SK-N-SH (cell line): ENCODE data around the gene OR10R2. TPM values are rescaled to one million over a fixed set of nuclear protein-coding genes. Genes with fewer than 3 reads are reported as not detected.

Experiments used
- CTCF ChIA-PET: fragments of 300-600, 350-600 bp; formaldehyde crosslinking; extraction: SDS; loops from one replicate; lab custom pipeline; 2021; lab: Yijun Ruan, JAX
- POLR2A ChIA-PET: fragments of 350-600 bp; sonication (Branson Sonifier 250); formaldehyde crosslinking; extraction: SDS; loops from one replicate; lab custom pipeline; 2020; ENCODE audit warnings: antibody characterized with exemption, inconsistent platforms; lab: Yijun Ruan, JAX
- DNase-seq: peaks from one replicate; pipeline ENCODE4 v3.0.0; 2012
- H2AFZ ChIP-seq: fragments of 200-600 bp; sonication (generic); 2 replicates; pipeline ENCODE4 v1.8.1; 2016; ENCODE audit warnings: antibody characterized with exemption, mild to moderate bottlenecking, low read depth
- H3F3A ChIP-seq: fragments of 200-600 bp; sonication (generic); replicated peaks from 2 replicates; pipeline ENCODE3; 2016; ENCODE audit warnings: antibody characterized with exemption, mild to moderate bottlenecking; ENCODE audit not compliant: insufficient read depth
- H3K27ac ChIP-seq, 2 experiments: fragments of 200-500 bp in 1 of 2; fragments of 200-600 bp in 1 of 2; sonication (Bioruptor generic) in 1 of 2; sonication (generic), shearing (Covaris generic) in 1 of 2; 2 replicates each; pipeline versions ENCODE4 v1.5.1 to v1.6.1; 2014 to 2016; ENCODE audit warnings: low read depth in 2 of 2, inconsistent platforms in 1 of 2, low read length in 1 of 2, mild to moderate bottlenecking in 1 of 2, mixed read lengths in 1 of 2
- H3K27me3 ChIP-seq: fragments of 200-600 bp; sonication (generic), shearing (Covaris generic); 2 replicates; pipeline ENCODE4 v1.6.1; 2016; ENCODE audit warnings: mixed run types; ENCODE audit not compliant: insufficient read depth
- H3K36me3 ChIP-seq, 2 experiments: fragments of 200-500 bp in 1 of 2; fragments of 200-600 bp in 1 of 2; sonication (Bioruptor generic) in 1 of 2; sonication (generic) in 1 of 2; replicated peaks in 1 of 2; 2 replicates each; pipeline versions ENCODE3 to v1.5.1; 2014 to 2016; ENCODE audit warnings: low read length in 1 of 2, mild to moderate bottlenecking in 1 of 2; ENCODE audit not compliant: insufficient read depth in 2 of 2, control insufficient read depth in 1 of 2
- H3K4me1 ChIP-seq, 2 experiments: fragments of 200-500 bp in 1 of 2; fragments of 200-600 bp in 1 of 2; sonication (Bioruptor generic) in 1 of 2; sonication (generic), shearing (Covaris generic) in 1 of 2; 2 replicates each; pipeline versions ENCODE4 v1.5.1 to v1.6.1; 2014 to 2016; ENCODE audit warnings: low read depth in 1 of 2, low read length in 1 of 2, mixed run types in 1 of 2; ENCODE audit not compliant: insufficient read depth in 2 of 2, control insufficient read depth in 1 of 2
- H3K4me2 ChIP-seq: fragments of 200-600 bp; sonication (generic), shearing (Covaris generic); 2 replicates; pipeline ENCODE4 v1.6.1; 2017; ENCODE audit warnings: mixed run types
- H3K4me3 ChIP-seq, 2 experiments: fragments of 200-500 bp in 1 of 2; fragments of 200-600 bp in 1 of 2; sonication (Bioruptor generic) in 1 of 2; sonication (generic), shearing (Covaris generic) in 1 of 2; 2 replicates each; pipeline versions ENCODE4 v1.5.1 to v1.8.1; 2014 to 2016; ENCODE audit warnings: low read depth in 2 of 2, inconsistent platforms in 1 of 2, low read length in 1 of 2, mild to moderate bottlenecking in 1 of 2, mixed read lengths in 1 of 2, moderate library complexity in 1 of 2
- H3K79me2 ChIP-seq: fragments of 200-600 bp; sonication (generic); 2 replicates; pipeline ENCODE4 v1.8.1; 2017; ENCODE audit warnings: mild to moderate bottlenecking; ENCODE audit not compliant: insufficient read depth
- H3K9ac ChIP-seq: fragments of 200-600 bp; sonication (generic); 2 replicates; pipeline ENCODE4 v1.6.1; 2017; ENCODE audit warnings: mixed run types
- H3K9me2 ChIP-seq: fragments of 200-600 bp; sonication (generic); 2 replicates; pipeline ENCODE4 v1.6.1; 2017; ENCODE audit warnings: mixed run types
- H3K9me3 ChIP-seq: fragments of 200-600 bp; sonication (generic); 2 replicates; pipeline ENCODE4 v1.6.1; 2017; ENCODE audit warnings: mixed run types, mild to moderate bottlenecking, moderate library complexity
- H4K20me1 ChIP-seq: fragments of 200-600 bp; sonication (generic); 2 replicates; pipeline ENCODE4 v1.6.1; 2017; ENCODE audit warnings: mild to moderate bottlenecking, mixed run types; ENCODE audit not compliant: insufficient read depth
- CHD2 ChIP-seq: fragments of 150-350 bp; IDR thresholded peaks from 2 replicates; pipeline ENCODE4 v1.6.1; 2018; ENCODE audit warnings: low read length; ENCODE audit not compliant: partially characterized antibody
- ELF1 ChIP-seq: IDR thresholded peaks from 2 replicates; pipeline ENCODE4 v1.4.0; 2012
- NFIC ChIP-seq: IDR thresholded peaks from 2 replicates; pipeline ENCODE4 v1.4.0; 2012; ENCODE audit warnings: borderline replicate concordance
- NRF1 ChIP-seq: IDR thresholded peaks from 2 replicates; pipeline ENCODE4 v1.6.1; 2012; ENCODE audit warnings: low read depth, mild to moderate bottlenecking, low read length
- PBX3 ChIP-seq: IDR thresholded peaks from 2 replicates; pipeline ENCODE4; 2012
- POLR2AphosphoS5 ChIP-seq: IDR thresholded peaks from 2 replicates; pipeline ENCODE4 v1.6.1; 2012; ENCODE audit warnings: low read depth, low read length
- RAD21 ChIP-seq: IDR thresholded peaks from 2 replicates; pipeline ENCODE4 v1.6.1; 2012; ENCODE audit warnings: mild to moderate bottlenecking, low read length
- RFX5 ChIP-seq: IDR thresholded peaks from 2 replicates; pipeline ENCODE4 v1.6.1; 2012; ENCODE audit warnings: mild to moderate bottlenecking, improper control_type of control experiment, low read length
- RXRA ChIP-seq: IDR thresholded peaks from 2 replicates; pipeline ENCODE4 v1.4.0; 2012; ENCODE audit warnings: low read depth, mild to moderate bottlenecking, borderline replicate concordance
- SIN3A ChIP-seq: IDR thresholded peaks from 2 replicates; pipeline ENCODE4 v1.6.1; 2012; ENCODE audit warnings: low read depth, mild to moderate bottlenecking, low read length, moderate library complexity, borderline replicate concordance
- TEAD4 ChIP-seq: IDR thresholded peaks from 2 replicates; pipeline ENCODE4 v1.4.0; 2012; ENCODE audit warnings: mild to moderate bottlenecking, borderline replicate concordance; ENCODE audit not compliant: insufficient read depth
- WGBS: methylation state at CpG from one replicate; pipeline ENCODE4 v1.1.6; 2017; ENCODE audit warnings: low lambda C conversion rate; 5-methylcytosine and 5-hydroxymethylcytosine counted together
- polyA plus RNA-seq, 3 experiments: library from polyadenylated mRNA; depleted of rRNA; stranded (reverse); fragments of >200 nt; gene quantifications; 2 replicates each; pipeline ENCODE4 v1.2.3, GENCODE V29; 2012
- TF ChIP-seq, protein P1 (sequence below): fragments of 150-350 bp; IDR thresholded peaks from 2 replicates; pipeline ENCODE4 v1.6.1; 2017; ENCODE audit warnings: antibody characterized with exemption, low read length, low read depth, borderline replicate concordance

The OR10R2 gene
- polyA plus RNA-seq, 1 of the 3 experiments (the other 2 are of a cell fraction): not detected

GRCh38 chr1:158434741-158435140, 37.3 kb upstream of the OR10R2 start:
- Histone ChIP-seq H3K9me2 (no peaks in the 10 kb centered on the region), H3K27me3 (no peaks in the 10 kb centered on the region), H3K79me2 (no peaks in the 10 kb centered on the region)
- under 1% methylated on average over 3 of the region's 3 CpGs for WGBS
- POLR2A ChIA-PET: no interaction called here
- no peak for TF ChIP-seq PBX3
- TF ChIP-seq, all 33 proteins: peak for 0
- Histone ChIP-seq H3K9ac (no peak overlapping the region), H3K9me3 (no peaks in the 10 kb centered on the region), H3K4me2 (no peak overlapping the region), H3K4me1 (no peaks in the 10 kb centered on the region), H3F3A (no peaks in the 10 kb centered on the region), H3K27ac (no peak overlapping the region), H4K20me1 (no peaks in the 10 kb centered on the region), H3K4me3 (no peak overlapping the region), H2AFZ (no peak overlapping the region), H3K36me3 (no peaks in the 10 kb centered on the region)
- CTCF ChIA-PET: no interaction called here
- DNase-seq: no peak

DNA sequence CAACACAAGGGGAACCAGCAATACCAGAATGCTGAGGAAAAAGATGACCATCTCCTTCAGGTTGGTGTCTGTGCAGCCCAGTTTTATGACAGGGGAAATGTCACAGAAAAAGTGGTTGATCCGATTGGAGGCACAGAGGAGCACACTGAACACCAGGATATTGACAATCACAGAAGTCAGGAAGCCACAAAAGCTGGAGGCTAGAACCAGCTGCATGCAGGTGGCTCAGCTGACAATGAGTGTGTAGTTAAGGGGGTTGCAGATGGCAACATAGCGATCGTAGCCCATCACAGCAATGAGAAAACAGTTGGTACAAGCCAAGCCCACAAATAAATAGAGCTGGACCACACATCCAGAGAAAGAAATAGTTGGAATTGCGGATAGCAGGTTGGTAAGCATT, 26.6 kb upstream of the OR10R2 start:
- H3K27ac ChIP-seq: no peak overlapping the region
- TF ChIP-seq NRF1: no peak
- no peak for TF ChIP-seq RXRA
- WGBS: 1% methylated on average over 4 of the region's 4 CpGs
- no peak overlapping the region for H2AFZ ChIP-seq
- no peak overlapping the region for H3K4me2 ChIP-seq
- H3K9me2 ChIP-seq: no peaks in the 10 kb centered on the region
- no peaks in the 10 kb centered on the region for H3K4me1 ChIP-seq
- no peaks in the 10 kb centered on the region for H3K9me3 ChIP-seq
- H3K27me3 ChIP-seq: no peaks in the 10 kb centered on the region
- H3K9ac ChIP-seq: no peak overlapping the region
- ChIA-PET CTCF (no interaction called here), POLR2A (no interaction called here)
- no peaks in the 10 kb centered on the region for H3F3A ChIP-seq
- no peaks in the 10 kb centered on the region for H3K36me3 ChIP-seq
- H3K4me3 ChIP-seq: no peak overlapping the region
- no peaks in the 10 kb centered on the region for H4K20me1 ChIP-seq
- no peak for DNase-seq
- no peaks in the 10 kb centered on the region for H3K79me2 ChIP-seq

GRCh38 chr1:158454537-158454936, 17.5 kb upstream of the OR10R2 start:
- Histone ChIP-seq H3K9me2 (no peaks in the 10 kb centered on the region), H2AFZ (no peak overlapping the region)

More at GRCh38 chr1:158454537-158454936, 17.5 kb upstream of the OR10R2 start:
- no peaks in the 10 kb centered on the region for H3K9me3 ChIP-seq
- H3K4me1 ChIP-seq: no peaks in the 10 kb centered on the region
- H3K4me3 ChIP-seq: no peak overlapping the region
- 0% methylated on average over 1 of the region's 1 CpG for whole genome bisulfite sequencing
- H3K27ac ChIP-seq: no peak overlapping the region
- ChIA-PET POLR2A (no interaction called here), CTCF (interaction anchor here (1.0 kb wide), 1 partner anchor 287 kb away, joined by 4 read pairs; no protein-coding TSS in a partner anchor)
- no peaks in the 10 kb centered on the region for H3F3A ChIP-seq
- no peak for DNase-seq
- H3K27me3 ChIP-seq: no peaks in the 10 kb centered on the region
- H3K79me2 ChIP-seq: no peaks in the 10 kb centered on the region
- H3K4me2 ChIP-seq: no peak overlapping the region
- H3K36me3 ChIP-seq: no peaks in the 10 kb centered on the region
- no peak for TF ChIP-seq NFIC
- no peak for TF ChIP-seq PBX3
- TF ChIP-seq, protein P1, sequence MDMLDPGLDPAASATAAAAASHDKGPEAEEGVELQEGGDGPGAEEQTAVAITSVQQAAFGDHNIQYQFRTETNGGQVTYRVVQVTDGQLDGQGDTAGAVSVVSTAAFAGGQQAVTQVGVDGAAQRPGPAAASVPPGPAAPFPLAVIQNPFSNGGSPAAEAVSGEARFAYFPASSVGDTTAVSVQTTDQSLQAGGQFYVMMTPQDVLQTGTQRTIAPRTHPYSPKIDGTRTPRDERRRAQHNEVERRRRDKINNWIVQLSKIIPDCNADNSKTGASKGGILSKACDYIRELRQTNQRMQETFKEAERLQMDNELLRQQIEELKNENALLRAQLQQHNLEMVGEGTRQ: no peak
- no peak for TF ChIP-seq RAD21
- no peak for TF ChIP-seq CHD2
- TF ChIP-seq POLR2AphosphoS5: no peak
- TF ChIP-seq RFX5: no peak
- no peak for TF ChIP-seq SIN3A
- no peak for TF ChIP-seq TEAD4
- no peak for TF ChIP-seq ELF1
- no peak overlapping the region for H3K9ac ChIP-seq
- no peaks in the 10 kb centered on the region for H4K20me1 ChIP-seq
